ENCODE data around the gene HDGFL3. TPM values are rescaled to one million over a fixed set of nuclear protein-coding genes. Genes with fewer than 3 reads are reported as not detected.

HDGFL3 gene
- total and polyA plus RNA-seq, 10 of the 15 experiments (the other 5 are each of a cell fraction or from before 2014, with no cell fraction given) = 5.6 to 40.6 (median 15.8) TPM

Other genes with a start within 250 kb of the HDGFL3 start
- gene RAMAC, start 221.6 kb downstream of the HDGFL3 start, total RNA-seq (2014; rRNA removed) = 32.3 and 34.9 TPM in 2 replicates
- 34.7 and 35.3 TPM in 2 replicates for gene RAMAC, start 221.6 kb downstream of the HDGFL3 start, total RNA-seq (2014; rRNA removed; fragmentation: Illumina TruSeq; extraction: Trizol)
- gene RAMAC, start 221.6 kb downstream of the HDGFL3 start, total RNA-seq (2021) = 22.4 and 22.9 TPM in 2 replicates
- gene RAMAC, start 221.6 kb downstream of the HDGFL3 start, polyA plus RNA-seq (2011; rRNA removed) = 48.1 and 65.9 TPM in 2 replicates
- 33.6 and 41.4 TPM in 2 replicates for gene RAMAC, start 221.6 kb downstream of the HDGFL3 start, polyA plus RNA-seq (2014; fragmentation: Illumina TruSeq; extraction: Trizol)
- gene RAMAC, start 221.6 kb downstream of the HDGFL3 start, polyA plus RNA-seq (2014; fragmentation: Nextera tagmentation; extraction: Ambion mirVana) = 100 to 1,000 TPM in 1 of 2 experiments, 10 to 100 TPM in 1; 79.3 to 109 TPM
- 32.0 and 34.4 TPM in 2 replicates for gene RAMAC, start 221.6 kb downstream of the HDGFL3 start, polyA plus RNA-seq (2014; rRNA removed)
- 10 to 100 TPM; 49.9 to 50.0 TPM for gene RAMAC, start 221.6 kb downstream of the HDGFL3 start, polyA plus RNA-seq (2016; fragmentation: Nextera tagmentation; extraction: Ambion mirVana)
- gene C15orf40, start 196.2 kb downstream of the HDGFL3 start, total RNA-seq (2014; rRNA removed) = 20.7 and 26.5 TPM in 2 replicates
- gene C15orf40, start 196.2 kb downstream of the HDGFL3 start, total RNA-seq (2014; rRNA removed; fragmentation: Illumina TruSeq; extraction: Trizol) = 23.4 and 26.3 TPM in 2 replicates
- 20.7 and 21.3 TPM in 2 replicates for gene C15orf40, start 196.2 kb downstream of the HDGFL3 start, total RNA-seq (2021)
- gene C15orf40, start 196.2 kb downstream of the HDGFL3 start, polyA plus RNA-seq (2011; rRNA removed) = 24.1 and 32.5 TPM in 2 replicates
- 9.8 and 25.8 TPM in 2 replicates for gene C15orf40, start 196.2 kb downstream of the HDGFL3 start, polyA plus RNA-seq (2014; fragmentation: Illumina TruSeq; extraction: Trizol)
- 10 to 100 TPM; 59.9 to 70.0 TPM for gene C15orf40, start 196.2 kb downstream of the HDGFL3 start, polyA plus RNA-seq (2014; fragmentation: Nextera tagmentation; extraction: Ambion mirVana)
- 31.2 and 44.0 TPM in 2 replicates for gene C15orf40, start 196.2 kb downstream of the HDGFL3 start, polyA plus RNA-seq (2014; rRNA removed)
- gene C15orf40, start 196.2 kb downstream of the HDGFL3 start, polyA plus RNA-seq (2016; fragmentation: Nextera tagmentation; extraction: Ambion mirVana) = 10 to 100 TPM; 59.1 to 64.3 TPM
- gene BTBD1, start 140.6 kb downstream of the HDGFL3 start, total RNA-seq (2014; rRNA removed) = 90.4 and 92.4 TPM in 2 replicates
- gene BTBD1, start 140.6 kb downstream of the HDGFL3 start, total RNA-seq (2014; rRNA removed; fragmentation: Illumina TruSeq; extraction: Trizol) = 75.4 and 76.9 TPM in 2 replicates
- 62.0 and 70.8 TPM in 2 replicates for gene BTBD1, start 140.6 kb downstream of the HDGFL3 start, total RNA-seq (2021)
- gene BTBD1, start 140.6 kb downstream of the HDGFL3 start, polyA plus RNA-seq (2011; rRNA removed) = 89.6 and 133 TPM in 2 replicates
- gene BTBD1, start 140.6 kb downstream of the HDGFL3 start, polyA plus RNA-seq (2014; fragmentation: Illumina TruSeq; extraction: Trizol) = 77.0 and 87.6 TPM in 2 replicates
- 10 to 100 TPM; 17.5 to 38.9 TPM for gene BTBD1, start 140.6 kb downstream of the HDGFL3 start, polyA plus RNA-seq (2014; fragmentation: Nextera tagmentation; extraction: Ambion mirVana)
- gene BTBD1, start 140.6 kb downstream of the HDGFL3 start, polyA plus RNA-seq (2014; rRNA removed) = 54.1 and 57.1 TPM in 2 replicates
- 10 to 100 TPM; 73.0 to 73.1 TPM for gene BTBD1, start 140.6 kb downstream of the HDGFL3 start, polyA plus RNA-seq (2016; fragmentation: Nextera tagmentation; extraction: Ambion mirVana)
- gene TM6SF1, start 100.2 kb downstream of the HDGFL3 start, total RNA-seq (2014; rRNA removed) = 0.56 and 0.98 TPM in 2 replicates
- gene TM6SF1, start 100.2 kb downstream of the HDGFL3 start, total RNA-seq (2014; rRNA removed; fragmentation: Illumina TruSeq; extraction: Trizol) = 0.92 and 1.2 TPM in 2 replicates
- gene TM6SF1, start 100.2 kb downstream of the HDGFL3 start, total RNA-seq (2021) = 1.1 and 1.2 TPM in 2 replicates
- gene TM6SF1, start 100.2 kb downstream of the HDGFL3 start, polyA plus RNA-seq (2011; rRNA removed) = 1.1 and 1.3 TPM in 2 replicates
- 0.82 and 1.1 TPM in 2 replicates for gene TM6SF1, start 100.2 kb downstream of the HDGFL3 start, polyA plus RNA-seq (2014; fragmentation: Illumina TruSeq; extraction: Trizol)
- gene TM6SF1, start 100.2 kb downstream of the HDGFL3 start, polyA plus RNA-seq (2014; fragmentation: Nextera tagmentation; extraction: Ambion mirVana) = 1 to 10 TPM in 1 of 2 experiments, under 1 TPM in 1; 0.90 to 2.3 TPM
- 0.78 and 0.84 TPM in 2 replicates for gene TM6SF1, start 100.2 kb downstream of the HDGFL3 start, polyA plus RNA-seq (2014; rRNA removed)
- 1 to 10 TPM; 1.2 to 2.7 TPM for gene TM6SF1, start 100.2 kb downstream of the HDGFL3 start, polyA plus RNA-seq (2016; fragmentation: Nextera tagmentation; extraction: Ambion mirVana)
- gene BNC1, start 76.8 kb upstream of the HDGFL3 start, total RNA-seq (2014; rRNA removed) = not detected in 2 replicates
- not detected in 2 replicates for gene BNC1, start 76.8 kb upstream of the HDGFL3 start, total RNA-seq (2014; rRNA removed; fragmentation: Illumina TruSeq; extraction: Trizol)
- gene BNC1, start 76.8 kb upstream of the HDGFL3 start, total RNA-seq (2021) = not detected in 2 replicates
- not detected in 2 replicates for gene BNC1, start 76.8 kb upstream of the HDGFL3 start, polyA plus RNA-seq (2011; rRNA removed)
- gene BNC1, start 76.8 kb upstream of the HDGFL3 start, polyA plus RNA-seq (2014; fragmentation: Illumina TruSeq; extraction: Trizol) = 0.01 TPM in 1 of 2 replicates, not detected in the other
- gene BNC1, start 76.8 kb upstream of the HDGFL3 start, polyA plus RNA-seq (2014; fragmentation: Nextera tagmentation; extraction: Ambion mirVana) = not detected
- not detected in 2 replicates for gene BNC1, start 76.8 kb upstream of the HDGFL3 start, polyA plus RNA-seq (2014; rRNA removed)
- not detected for gene BNC1, start 76.8 kb upstream of the HDGFL3 start, polyA plus RNA-seq (2016; fragmentation: Nextera tagmentation; extraction: Ambion mirVana)
- not detected in 2 replicates for gene SH3GL3, start 239.5 kb upstream of the HDGFL3 start, total RNA-seq (2014; rRNA removed)
- gene SH3GL3, start 239.5 kb upstream of the HDGFL3 start, total RNA-seq (2014; rRNA removed; fragmentation: Illumina TruSeq; extraction: Trizol) = not detected in 2 replicates
- not detected in 2 replicates for gene SH3GL3, start 239.5 kb upstream of the HDGFL3 start, total RNA-seq (2021)
- not detected in 2 replicates for gene SH3GL3, start 239.5 kb upstream of the HDGFL3 start, polyA plus RNA-seq (2011; rRNA removed)
- not detected in 2 replicates for gene SH3GL3, start 239.5 kb upstream of the HDGFL3 start, polyA plus RNA-seq (2014; fragmentation: Illumina TruSeq; extraction: Trizol)
- gene SH3GL3, start 239.5 kb upstream of the HDGFL3 start, polyA plus RNA-seq (2014; fragmentation: Nextera tagmentation; extraction: Ambion mirVana) = not detected
- gene SH3GL3, start 239.5 kb upstream of the HDGFL3 start, polyA plus RNA-seq (2014; rRNA removed) = not detected in 2 replicates
- not detected for gene SH3GL3, start 239.5 kb upstream of the HDGFL3 start, polyA plus RNA-seq (2016; fragmentation: Nextera tagmentation; extraction: Ambion mirVana)